GM04504 (cell line): ENCODE measurements around the gene FARS2.

Source experiments
- DNase-seq: peaks from one replicate; pipeline ENCODE4 v3.0.0-alpha.2; 2012; ENCODE audit warnings: low read depth

FARS2 gene

GRCh38 chr6:5507131-5507681 lies 245.9 kb downstream of the FARS2 start:
- no peak for DNase-seq

- no peak for DNase-seq
Measured at GRCh38 chr6:5509106-5509505, 247.8 kb downstream of the FARS2 start.

- no peak for DNase-seq
Measured at GRCh38 chr6:5510331-5511133, 249.2 kb downstream of the FARS2 start.

GRCh38 chr6:5511954-5512353 lies 250.6 kb downstream of the FARS2 start:
- DNase-seq: peak; percentile 73

- no peak for DNase-seq
Measured at GRCh38 chr6:5512422-5512821, 251.1 kb downstream of the FARS2 start.

- DNase-seq: no peak
Measured at GRCh38 chr6:5513408-5513807, 252.1 kb downstream of the FARS2 start.

GRCh38 chr6:5514353-5514752 lies 253.0 kb downstream of the FARS2 start:
- no peak for DNase-seq

- DNase-seq: no peak
Measured at GRCh38 chr6:5515200-5515599, 253.9 kb downstream of the FARS2 start.

GRCh38 chr6:5516036-5516435 lies 254.7 kb downstream of the FARS2 start:
- DNase-seq: no peak

- DNase-seq: no peak
Measured at GRCh38 chr6:5517796-5518195, 256.5 kb downstream of the FARS2 start.

- no peak for DNase-seq
Measured at GRCh38 chr6:5518936-5519491, 257.7 kb downstream of the FARS2 start.

- no peak for DNase-seq
Measured at GRCh38 chr6:5520796-5521195, 259.5 kb downstream of the FARS2 start.

GRCh38 chr6:5521322-5521721 lies 260.0 kb downstream of the FARS2 start:
- no peak for DNase-seq

- no peak for DNase-seq
Measured at GRCh38 chr6:5522147-5522546, 260.8 kb downstream of the FARS2 start.

GRCh38 chr6:5524110-5524509 lies 262.8 kb downstream of the FARS2 start:
- no peak for DNase-seq

- peak; percentile 77 for DNase-seq
Measured at GRCh38 chr6:5525209-5525608, 263.9 kb downstream of the FARS2 start.

GRCh38 chr6:5529015-5529414 lies 267.7 kb downstream of the FARS2 start:
- no peak for DNase-seq

- peak; percentile 28 for DNase-seq
Measured at GRCh38 chr6:5529733-5530132, 268.4 kb downstream of the FARS2 start.

GRCh38 chr6:5531161-5531560 lies 269.8 kb downstream of the FARS2 start:
- DNase-seq: no peak

GRCh38 chr6:5531853-5532375 lies 270.6 kb downstream of the FARS2 start:
- no peak for DNase-seq

GRCh38 chr6:5532941-5533340 lies 271.6 kb downstream of the FARS2 start:
- no peak for DNase-seq

- no peak for DNase-seq
Measured at GRCh38 chr6:5534643-5535042, 273.3 kb downstream of the FARS2 start.

GRCh38 chr6:5536644-5537043 lies 275.3 kb downstream of the FARS2 start:
- no peak for DNase-seq
